ENCODE results near the gene ZBED5.

DNA sequence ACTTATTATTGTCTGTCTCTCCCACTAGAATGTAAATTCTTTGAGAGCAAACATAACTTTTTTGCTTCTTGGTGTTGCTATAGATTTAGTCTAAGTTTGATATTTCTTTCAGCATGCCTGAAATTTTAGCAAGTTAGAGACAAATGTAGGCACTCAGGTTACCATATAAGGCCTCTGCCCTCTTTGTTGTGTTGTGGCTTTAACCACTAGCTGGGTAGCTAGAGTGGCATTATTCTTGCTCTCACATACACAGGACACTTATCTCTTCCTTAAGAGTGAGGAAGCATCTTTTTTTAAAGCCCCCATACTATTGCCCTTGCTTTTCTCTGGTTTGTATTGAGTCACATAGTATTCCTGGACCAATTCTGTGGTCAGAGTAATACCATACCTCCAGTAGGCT, 11.2 kb downstream of the ZBED5 start:
- TF ChIP-seq, protein P1, sequence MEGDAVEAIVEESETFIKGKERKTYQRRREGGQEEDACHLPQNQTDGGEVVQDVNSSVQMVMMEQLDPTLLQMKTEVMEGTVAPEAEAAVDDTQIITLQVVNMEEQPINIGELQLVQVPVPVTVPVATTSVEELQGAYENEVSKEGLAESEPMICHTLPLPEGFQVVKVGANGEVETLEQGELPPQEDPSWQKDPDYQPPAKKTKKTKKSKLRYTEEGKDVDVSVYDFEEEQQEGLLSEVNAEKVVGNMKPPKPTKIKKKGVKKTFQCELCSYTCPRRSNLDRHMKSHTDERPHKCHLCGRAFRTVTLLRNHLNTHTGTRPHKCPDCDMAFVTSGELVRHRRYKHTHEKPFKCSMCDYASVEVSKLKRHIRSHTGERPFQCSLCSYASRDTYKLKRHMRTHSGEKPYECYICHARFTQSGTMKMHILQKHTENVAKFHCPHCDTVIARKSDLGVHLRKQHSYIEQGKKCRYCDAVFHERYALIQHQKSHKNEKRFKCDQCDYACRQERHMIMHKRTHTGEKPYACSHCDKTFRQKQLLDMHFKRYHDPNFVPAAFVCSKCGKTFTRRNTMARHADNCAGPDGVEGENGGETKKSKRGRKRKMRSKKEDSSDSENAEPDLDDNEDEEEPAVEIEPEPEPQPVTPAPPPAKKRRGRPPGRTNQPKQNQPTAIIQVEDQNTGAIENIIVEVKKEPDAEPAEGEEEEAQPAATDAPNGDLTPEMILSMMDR (conservative IDR thresholded peaks at IDR 0.05), result no peak
- no peak for TF ChIP-seq EZH2 (IDR thresholded peaks at IDR 0.05; ENCODE audit: low read depth)

All from PC-9 (cell line).